HEK293 (cell line): ENCODE results near the gene GUCA2B.

Source experiments
- CTCF ChIP-seq: fragments of 450-650 bp; formaldehyde crosslinking; IDR thresholded peaks from 2 replicates; pipeline ENCODE4 v1.5.1; 2016; ENCODE audit warnings: missing biosample characterization, missing genetic modification characterization
- EGR2 ChIP-seq: fragments of 450-650 bp; formaldehyde crosslinking; IDR thresholded peaks from 2 replicates; pipeline ENCODE4 v1.5.1; 2016; ENCODE audit warnings: low read depth, missing biosample characterization, missing genetic modification characterization
- ELK4 ChIP-seq: IDR thresholded peaks from 2 replicates; pipeline ENCODE4 v1.6.1; 2011; ENCODE audit warnings: mild to moderate bottlenecking, low read depth, low read length, borderline replicate concordance
- REST ChIP-seq: fragments of 450-650 bp; formaldehyde crosslinking; IDR thresholded peaks from 2 replicates; pipeline ENCODE4 v1.5.1; 2016; ENCODE audit warnings: missing biosample characterization, missing genetic modification characterization
- YY1 ChIP-seq: fragments of 450-650 bp; formaldehyde crosslinking; IDR thresholded peaks from 2 replicates; pipeline ENCODE4 v1.5.1; 2018; ENCODE audit warnings: missing biosample characterization, missing genetic modification characterization
- ZBTB8A ChIP-seq: fragments of 450-650 bp; formaldehyde crosslinking; IDR thresholded peaks from 2 replicates; pipeline ENCODE4 v1.5.1; 2016; ENCODE audit warnings: missing biosample characterization, missing genetic modification characterization
- ZFP37 ChIP-seq: fragments of 450-650 bp; formaldehyde crosslinking; IDR thresholded peaks from 2 replicates; pipeline ENCODE4 v1.5.1; 2016; ENCODE audit warnings: missing biosample characterization, missing genetic modification characterization
- ZFP41 ChIP-seq: fragments of 450-650 bp; formaldehyde crosslinking; IDR thresholded peaks from 2 replicates; pipeline ENCODE4 v1.5.1; 2016; ENCODE audit warnings: missing biosample characterization, missing genetic modification characterization, borderline replicate concordance
- ZNF280C ChIP-seq: fragments of 450-650 bp; formaldehyde crosslinking; IDR thresholded peaks from 2 replicates; pipeline ENCODE4 v1.5.1; 2016; ENCODE audit warnings: missing biosample characterization, missing genetic modification characterization
- ZNF48 ChIP-seq: fragments of 450-650 bp; formaldehyde crosslinking; IDR thresholded peaks from 2 replicates; pipeline ENCODE4 v1.5.1; 2016; ENCODE audit warnings: missing biosample characterization, missing genetic modification characterization
- ZNF768 ChIP-seq: fragments of 450-650 bp; formaldehyde crosslinking; IDR thresholded peaks from 2 replicates; pipeline ENCODE4 v1.5.1; 2018; ENCODE audit warnings: missing biosample characterization, mild to moderate bottlenecking, missing genetic modification characterization

GRCh38 chr1:42172381-42173133 lies 19.3 kb downstream of the GUCA2B start:
- TF ChIP-seq EGR2 (tag by site-specific recombination) (no peak), ZNF768 (tag by site-specific recombination) (no peak), YY1 (tag by site-specific recombination) (no peak), ZNF48 (tag by site-specific recombination) (no peak), REST (tag by site-specific recombination) (no peak), ELK4 (no peak), ZNF280C (tag by site-specific recombination) (no peak), ZFP37 (no peak), ZFP41 (tag by site-specific recombination) (no peak), CTCF (tag by site-specific recombination) (no peak), ZBTB8A (tag by site-specific recombination) (no peak)
